Activated gamma-delta T cell (primary cell): ENCODE measurements around the gene AKR1C4.
"Not testable (repeated sequence)": the region's sequence is repeated elsewhere in the genome, so short reads cannot be mapped to it uniquely, and the experiment has no call there.

Experiments
- DNase-seq: peaks from one replicate; lab custom pipeline; 2025; lab: John Stamatoyannopoulos, UW

The AKR1C4 gene

DNA sequence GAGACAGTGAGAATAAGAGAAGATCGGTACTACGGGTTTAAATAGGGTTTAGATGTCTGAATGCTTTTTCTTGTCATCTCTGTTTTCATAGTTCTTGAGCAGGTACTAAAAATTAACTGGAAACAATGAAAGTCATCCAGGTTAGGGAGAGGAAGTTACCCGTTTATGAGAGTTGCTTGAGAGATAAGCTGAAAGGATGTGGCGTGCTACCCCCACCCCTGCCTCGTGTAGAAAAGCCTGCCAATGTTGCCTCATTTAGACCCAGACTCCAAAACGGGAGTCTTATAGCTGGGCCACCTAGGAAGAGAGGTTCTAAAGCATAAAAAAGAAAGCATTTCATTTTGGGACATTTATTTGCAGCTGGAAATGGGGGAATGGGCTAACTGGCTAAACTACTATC is 10.2 kb downstream of the AKR1C4 start:
- DNase-seq: no peak

DNA sequence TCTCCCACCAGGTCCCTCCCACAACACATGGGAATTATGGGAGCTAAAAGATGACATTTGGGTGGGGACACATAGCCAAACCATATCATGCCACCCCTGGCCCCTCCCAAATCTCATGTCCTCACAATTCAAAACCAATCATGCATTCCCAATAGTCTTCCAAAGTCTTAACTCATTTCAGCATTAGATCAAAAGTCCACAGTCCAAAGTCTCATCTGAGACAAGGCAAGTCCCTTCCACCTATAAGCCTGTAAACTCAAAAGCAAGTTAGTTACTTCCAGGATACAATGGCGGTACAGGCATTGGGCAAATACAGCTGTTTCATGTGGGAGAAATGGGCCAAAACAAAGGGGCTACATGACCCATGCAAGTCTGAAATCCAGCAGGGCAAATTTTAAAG is 13.1 kb downstream of the AKR1C4 start:
- DNase-seq: not testable (repeated sequence)

DNA sequence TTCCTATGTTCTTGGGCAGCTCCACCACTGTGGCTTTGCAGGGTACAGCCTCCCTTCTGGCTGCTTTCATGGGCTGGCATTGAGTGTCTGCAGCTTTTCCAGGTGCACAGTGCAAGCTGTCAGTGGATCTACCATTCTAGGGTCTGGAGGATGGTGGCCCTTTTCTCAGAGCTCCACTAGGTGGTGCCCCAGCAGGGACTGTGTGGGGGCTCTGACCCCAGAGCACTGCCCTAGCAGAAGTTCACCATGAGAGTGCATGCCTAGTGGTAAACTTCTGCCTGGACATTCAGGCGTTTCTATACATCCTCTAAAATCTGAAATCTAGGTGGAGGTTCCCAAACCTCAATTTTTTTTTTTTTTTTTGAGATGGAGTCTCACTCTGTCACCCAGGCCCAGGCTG is 13.6 kb downstream of the AKR1C4 start:
- not testable (repeated sequence) for DNase-seq

DNA sequence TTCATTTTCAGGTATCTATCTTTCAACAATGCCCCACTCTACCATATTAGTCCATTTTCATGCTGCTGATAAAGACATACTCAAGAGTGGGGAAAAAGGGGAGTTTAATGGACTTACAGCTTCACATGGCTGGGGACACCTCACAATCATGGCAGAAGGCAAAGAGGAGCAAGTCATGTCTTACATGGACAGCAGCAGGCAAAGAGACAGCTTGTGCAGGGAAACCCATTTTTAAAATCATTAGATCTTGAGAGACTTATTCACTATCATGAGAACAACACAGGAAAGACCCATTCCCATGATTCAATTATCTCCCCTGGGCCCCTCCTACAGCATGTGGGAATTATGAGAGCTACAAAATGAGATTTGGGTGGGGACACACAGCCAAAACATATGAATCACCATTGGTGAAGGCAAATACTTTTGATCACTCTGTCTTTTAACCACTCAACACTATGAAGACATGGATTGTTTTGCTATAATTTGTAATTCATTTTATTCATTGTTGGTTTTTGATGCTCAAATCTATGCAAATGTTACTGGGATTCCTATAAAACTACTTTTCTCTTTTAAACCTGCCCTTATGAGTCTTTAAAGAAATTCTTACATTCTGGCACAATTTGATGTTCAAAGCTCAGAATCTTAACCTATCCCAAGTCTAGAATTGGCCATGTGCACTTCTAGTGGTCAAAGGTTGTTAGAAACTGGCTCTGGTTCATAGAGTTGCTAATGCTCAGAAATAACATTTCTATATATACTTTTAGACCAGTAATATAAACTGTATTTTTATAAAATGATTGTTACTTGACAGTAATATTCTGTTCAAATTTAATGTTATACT is 15.3 kb downstream of the AKR1C4 start:
- no peak for DNase-seq

DNA sequence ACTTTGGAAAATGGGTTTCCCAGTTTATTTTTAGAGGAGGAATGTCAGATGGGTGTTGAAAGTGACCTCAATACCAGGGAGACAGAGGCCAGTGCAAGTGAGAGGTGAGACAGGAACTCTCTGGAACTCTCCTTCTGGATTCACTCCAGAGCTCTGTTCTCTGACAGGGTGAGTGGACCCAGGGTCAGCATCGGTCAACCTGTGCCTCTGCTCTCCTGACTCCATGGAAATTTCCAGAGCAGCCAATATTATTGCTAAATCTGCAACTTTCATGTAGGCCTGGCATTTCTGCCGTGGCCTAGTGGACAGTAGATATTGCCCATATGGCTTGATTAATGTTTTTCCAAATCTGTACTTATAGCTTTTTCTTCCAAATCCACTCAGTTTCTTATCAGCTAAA is 20.2 kb downstream of the AKR1C4 start:
- no peak for DNase-seq

DNA sequence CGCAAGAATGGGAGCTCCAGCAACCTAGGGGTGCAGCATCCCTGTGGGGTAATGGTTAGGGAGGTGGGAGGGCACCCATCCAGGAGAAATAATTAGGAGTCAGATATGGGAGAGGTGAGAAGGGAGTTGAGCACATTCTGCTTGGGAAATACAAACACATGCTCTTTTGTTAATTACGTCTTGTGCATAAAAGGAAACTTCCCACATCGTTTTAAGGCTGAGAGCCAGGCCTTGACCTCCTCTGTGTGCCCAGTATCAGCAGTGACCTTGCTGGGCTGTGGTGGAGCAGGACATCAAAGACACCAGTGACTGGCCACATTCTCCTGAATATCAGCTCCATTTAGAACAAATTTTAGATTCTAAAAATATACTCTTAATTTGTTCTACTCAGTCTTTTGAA is 22.6 kb downstream of the AKR1C4 start:
- DNase-seq: no peak

GRCh38 chr10:5222942-5223341 is 26.3 kb downstream of the AKR1C4 start:
- DNase-seq: not testable (repeated sequence)

GRCh38 chr10:5229019-5229418 is 32.4 kb downstream of the AKR1C4 start:
- DNase-seq: no peak

DNA sequence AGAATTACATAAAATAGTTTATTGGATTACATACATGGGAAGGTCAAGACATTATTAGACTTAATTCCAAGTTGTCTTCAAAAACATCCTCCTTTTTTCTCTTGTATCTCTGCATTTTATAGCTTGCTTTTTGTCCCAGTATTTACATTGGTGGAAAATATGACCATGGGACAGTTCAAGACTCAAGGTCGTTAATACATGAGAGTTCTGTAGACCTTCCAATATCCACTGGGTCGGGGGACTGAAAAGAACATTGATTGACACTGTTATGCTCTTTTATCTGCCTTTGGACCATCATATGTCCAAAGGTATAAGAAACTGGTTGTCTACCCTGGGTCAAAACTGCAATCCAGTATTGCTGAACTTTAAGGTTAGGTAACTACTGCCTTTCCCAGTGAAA is 36.7 kb downstream of the AKR1C4 start:
- no peak for DNase-seq

DNA sequence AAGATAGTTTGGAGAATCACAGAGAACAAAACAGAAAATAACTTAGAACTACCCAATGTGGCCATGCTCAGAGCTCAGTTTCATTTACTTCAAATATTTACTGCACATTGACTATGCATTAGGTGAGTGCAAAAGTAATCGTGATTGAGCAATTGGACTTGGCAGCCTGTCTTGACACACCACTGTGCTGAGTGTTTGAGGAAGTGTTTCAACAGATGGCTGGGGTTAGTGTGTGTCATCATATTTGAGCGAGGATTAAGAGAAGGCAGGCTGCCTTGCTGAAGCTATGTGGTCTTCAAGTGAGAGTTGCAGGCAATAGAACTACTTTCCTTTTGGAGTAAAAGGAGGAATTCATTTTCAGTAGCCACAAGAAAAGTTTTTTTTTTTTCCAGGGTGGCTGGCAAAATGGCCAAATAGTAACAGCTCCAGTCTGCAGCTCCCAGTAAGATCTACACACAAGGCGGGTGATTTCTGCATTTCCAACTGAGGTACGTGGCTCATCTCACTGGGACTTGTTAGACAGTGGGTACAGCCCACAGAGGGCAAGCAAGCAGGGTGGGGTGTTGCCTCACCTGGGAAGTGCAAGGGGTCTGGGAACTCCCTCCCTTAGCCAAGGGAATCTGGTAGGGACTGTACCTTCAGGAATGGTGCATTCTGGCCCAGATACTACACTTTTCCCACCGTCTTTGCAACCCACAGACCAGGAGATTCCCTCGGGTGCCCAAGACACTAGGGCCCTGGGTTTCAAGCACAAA is 37.6 kb downstream of the AKR1C4 start:
- DNase-seq: no peak

DNA sequence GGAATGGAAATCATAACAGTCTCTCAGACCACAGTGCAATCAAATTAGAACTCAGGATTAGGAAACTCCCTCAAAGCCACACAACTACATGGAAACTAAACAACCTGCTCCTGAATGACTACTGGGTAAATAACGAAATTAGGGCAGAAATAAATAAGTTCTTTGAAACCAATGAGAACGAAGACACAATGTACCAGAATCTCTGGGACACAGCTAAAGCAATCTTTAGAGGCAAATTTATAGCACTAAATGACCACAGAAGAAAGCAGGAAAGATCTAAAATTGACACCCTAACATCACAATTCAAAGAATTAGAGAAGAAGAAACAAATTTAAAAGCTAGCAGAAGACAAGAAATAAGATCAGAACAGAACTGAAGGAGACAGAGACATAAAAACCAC is 40.9 kb downstream of the AKR1C4 start:
- DNase-seq: not testable (repeated sequence)

- DNase-seq: no peak
Observed at GRCh38 chr10:5242585-5242984, 45.9 kb downstream of the AKR1C4 start.

DNA sequence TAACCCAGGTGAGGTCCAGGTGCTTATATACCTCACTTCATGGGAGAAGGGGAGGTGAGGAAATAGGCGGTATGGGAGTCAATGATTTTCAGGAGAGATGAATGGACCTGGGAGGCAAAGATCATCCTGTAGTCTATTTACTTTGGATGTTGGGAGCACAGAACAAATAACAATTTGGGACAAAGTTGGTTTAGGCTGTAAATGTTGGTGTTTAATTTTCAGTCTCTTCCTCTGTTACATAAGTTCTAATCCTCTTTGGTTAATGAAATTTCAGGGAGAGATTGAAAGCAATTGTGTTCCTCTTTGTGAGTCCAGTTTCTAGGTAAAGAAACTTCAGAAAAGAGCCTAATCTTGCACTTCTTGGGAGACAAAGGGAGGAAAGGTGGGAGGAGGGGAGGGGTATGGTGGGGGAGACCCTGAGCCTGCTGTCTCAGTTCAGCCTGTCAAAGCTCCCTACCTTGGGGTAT is 46.9 kb downstream of the AKR1C4 start:
- DNase-seq: no peak

DNA sequence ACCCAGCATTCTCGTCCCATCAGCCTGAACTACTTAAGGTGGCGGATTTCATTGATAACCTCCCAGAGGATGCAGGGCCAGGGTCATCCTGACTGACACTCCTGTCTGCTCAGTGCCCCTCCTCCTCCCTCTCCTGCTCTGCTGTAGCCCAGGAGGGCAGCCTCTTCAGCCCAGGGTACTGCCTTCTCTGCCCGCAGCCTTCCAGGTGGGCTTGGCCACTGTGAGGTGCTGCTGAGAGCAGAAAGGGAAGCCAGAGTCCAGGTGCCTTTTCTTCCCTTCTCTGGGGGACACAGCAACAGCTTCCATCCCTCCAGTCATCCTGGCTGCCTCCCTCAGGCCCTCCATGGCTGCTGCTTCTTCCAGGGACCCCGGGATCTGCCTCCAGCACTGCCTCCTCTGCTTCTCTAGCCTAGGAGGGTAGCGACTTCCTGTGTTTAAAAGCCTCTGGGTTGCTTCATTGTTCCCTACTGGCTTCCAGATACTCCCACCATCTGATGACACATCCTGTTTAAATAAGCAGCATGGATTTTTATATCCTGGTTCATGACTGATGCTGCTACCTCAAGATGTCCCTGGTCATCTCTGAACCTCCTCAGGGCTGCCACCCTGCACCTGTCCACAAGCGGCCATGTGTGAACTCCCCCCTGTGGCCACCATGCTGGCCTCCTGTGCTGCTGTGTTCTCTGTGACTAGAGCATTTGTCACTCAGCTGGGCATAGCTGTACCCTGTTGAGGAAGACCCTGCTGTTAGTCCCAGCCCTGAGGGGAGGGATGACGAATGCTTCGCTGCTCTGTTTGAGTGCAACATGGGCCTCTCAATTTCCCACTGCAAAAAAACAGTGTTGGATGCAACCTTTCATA is 55.8 kb downstream of the AKR1C4 start:
- DNase-seq: no peak

GRCh38 chr10:5254488-5254887 is 57.9 kb downstream of the AKR1C4 start:
- no peak for DNase-seq

GRCh38 chr10:5257768-5258167 is 61.1 kb downstream of the AKR1C4 start:
- not testable (repeated sequence) for DNase-seq

- DNase-seq: no peak
Observed at GRCh38 chr10:5259132-5259951, 62.7 kb downstream of the AKR1C4 start.

DNA sequence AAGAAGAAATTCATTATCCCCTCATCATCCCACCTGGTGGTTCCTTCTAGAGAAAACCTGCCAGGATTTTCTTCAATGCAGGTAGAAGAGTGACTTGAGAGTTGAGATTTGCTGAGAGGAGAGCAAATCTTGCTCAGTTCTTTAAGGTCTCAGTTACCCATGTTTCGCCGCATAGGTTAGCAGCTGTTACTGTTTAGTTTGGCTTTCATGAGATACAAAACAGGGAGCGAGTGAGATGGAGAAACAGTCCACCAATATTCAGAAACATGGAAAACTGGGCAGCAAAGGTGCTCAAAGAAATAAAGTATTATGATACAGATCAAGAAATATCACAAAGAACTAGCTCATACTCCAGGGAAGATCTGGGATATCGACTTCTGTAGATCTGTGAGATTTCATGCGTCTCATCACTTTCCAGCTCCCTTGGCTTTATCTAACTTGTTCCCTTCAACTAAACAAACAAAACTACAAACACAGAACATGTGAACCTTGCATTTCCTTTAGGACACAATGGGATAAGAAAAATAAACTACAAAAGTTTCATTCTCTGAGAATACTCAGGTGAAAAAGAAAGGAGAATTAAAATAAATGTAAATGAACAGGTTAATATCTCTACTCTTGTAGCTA is 63.4 kb downstream of the AKR1C4 start:
- DNase-seq: no peak

GRCh38 chr10:5260828-5261227 is 64.2 kb downstream of the AKR1C4 start:
- no peak for DNase-seq

DNA sequence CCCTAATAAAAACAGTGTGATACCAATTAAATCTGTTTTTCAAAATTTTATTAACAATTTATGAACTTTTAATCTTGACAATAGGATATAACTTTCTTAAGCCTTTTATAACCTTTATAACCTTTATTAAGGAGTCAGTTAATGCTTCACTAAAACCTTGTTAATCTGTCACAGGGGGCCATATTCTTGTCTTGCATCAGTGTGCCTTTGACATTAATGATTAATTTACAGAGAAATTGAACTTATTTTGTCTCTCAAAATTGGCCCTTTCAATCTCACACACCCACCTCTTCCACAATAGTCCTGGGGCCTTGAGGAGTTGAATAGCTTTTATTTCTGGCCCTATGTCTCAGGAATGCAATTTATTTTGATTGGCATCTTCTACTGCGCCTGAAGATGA is 68.5 kb downstream of the AKR1C4 start:
- DNase-seq: no peak

DNA sequence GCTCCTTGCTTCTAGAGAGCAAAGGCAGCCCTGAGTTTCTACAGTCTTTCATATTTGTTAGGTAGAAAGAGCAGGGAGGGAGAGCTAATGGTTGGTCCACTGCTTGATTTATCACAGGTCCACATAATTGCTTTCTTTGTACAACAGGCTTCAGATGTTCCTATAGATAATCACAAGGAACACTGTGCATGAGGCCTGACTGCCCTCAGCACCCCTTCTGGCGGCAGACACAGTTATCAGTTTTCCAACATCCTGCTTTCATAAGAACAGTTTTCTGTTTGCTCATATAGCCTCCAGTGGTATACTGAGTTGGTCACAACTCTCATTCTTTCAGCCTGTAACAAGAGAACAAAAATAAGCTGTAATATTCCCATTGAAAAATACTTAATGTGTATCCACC is 69.7 kb downstream of the AKR1C4 start:
- DNase-seq: no peak
